H9 (cell line): Measurements from ENCODE around the gene TOGARAM2. TPM values are rescaled to one million over a fixed set of nuclear protein-coding genes. Genes with fewer than 3 reads are reported as not detected.

Experiments used
- DNase-seq: peaks from one replicate; pipeline ENCODE4 v3.0.0-alpha.2; 2017
- H2AFZ ChIP-seq: one replicate; pipeline ENCODE4 v1.6.1; 2013; ENCODE audit warnings: mild to moderate bottlenecking, low read length, control low read depth, moderate library complexity
- H2AK5ac ChIP-seq: 2 replicates; pipeline ENCODE4 v1.6.1; 2013; ENCODE audit warnings: low read length, control low read depth, mixed read lengths; ENCODE audit not compliant: insufficient read length
- H2BK120ac ChIP-seq: one replicate; pipeline ENCODE4 v1.6.1; 2013; ENCODE audit warnings: low read depth, mild to moderate bottlenecking, low read length, control low read depth, inconsistent platforms; ENCODE audit not compliant: poor library complexity, severe bottlenecking
- H2BK12ac ChIP-seq: 2 replicates; pipeline ENCODE4 v1.6.1; 2013; ENCODE audit warnings: low read length, control low read depth, mixed read lengths, low read depth; ENCODE audit not compliant: insufficient read length
- H2BK15ac ChIP-seq: 2 replicates; pipeline ENCODE4 v1.6.1; 2013; ENCODE audit warnings: low read depth, low read length, control low read depth
- H2BK20ac ChIP-seq: one replicate; pipeline ENCODE4 v1.6.1; 2013; ENCODE audit warnings: low read depth, mild to moderate bottlenecking, low read length, control low read depth, inconsistent platforms; ENCODE audit not compliant: poor library complexity, severe bottlenecking
- H2BK5ac ChIP-seq: 2 replicates; pipeline ENCODE4 v1.6.1; 2013; ENCODE audit warnings: low read length, control low read depth, mixed read lengths; ENCODE audit not compliant: insufficient read length
- H3K14ac ChIP-seq: 2 replicates; pipeline ENCODE4 v1.6.1; 2013; ENCODE audit warnings: low read length, control low read depth; ENCODE audit not compliant: insufficient read depth
- H3K18ac ChIP-seq: 2 replicates; pipeline ENCODE4 v1.6.1; 2013; ENCODE audit warnings: low read depth, mild to moderate bottlenecking, mixed read lengths, low read length, control low read depth; ENCODE audit not compliant: insufficient read length
- H3K23ac ChIP-seq: 2 replicates; pipeline ENCODE4 v1.6.1; 2013; ENCODE audit warnings: low read length, control low read depth, mixed read lengths, low read depth; ENCODE audit not compliant: insufficient read length
- H3K23me2 ChIP-seq: 2 replicates; pipeline ENCODE4 v1.6.1; 2013; ENCODE audit warnings: low read depth, mild to moderate bottlenecking, mixed read lengths, low read length, control low read depth; ENCODE audit not compliant: insufficient read length, poor library complexity, severe bottlenecking
- H3K27ac ChIP-seq: 2 replicates; pipeline ENCODE4 v1.5.1; 2013; ENCODE audit warnings: low read length, control low read depth, mixed read lengths, low read depth; ENCODE audit not compliant: insufficient read length
- H3K27me3 ChIP-seq: 2 replicates; pipeline ENCODE4 v1.6.1; 2013; ENCODE audit warnings: low read length, control low read depth, inconsistent platforms; ENCODE audit not compliant: insufficient read depth
- H3K4ac ChIP-seq: 2 replicates; pipeline ENCODE4 v1.6.1; 2013; ENCODE audit warnings: low read depth, mild to moderate bottlenecking, control low read depth, inconsistent platforms, low read length, moderate library complexity
- H3K4me1 ChIP-seq: 2 replicates; pipeline ENCODE4 v1.6.1; 2013; ENCODE audit warnings: low read length, control low read depth, inconsistent platforms; ENCODE audit not compliant: insufficient read depth
- H3K4me2 ChIP-seq: 2 replicates; pipeline ENCODE4 v1.6.1; 2013; ENCODE audit warnings: low read length, control low read depth, mixed read lengths; ENCODE audit not compliant: insufficient read length, insufficient read depth
- H3K56ac ChIP-seq: 2 replicates; pipeline ENCODE4 v1.6.1; 2013; ENCODE audit warnings: low read depth, mild to moderate bottlenecking, mixed read lengths, low read length, control low read depth; ENCODE audit not compliant: insufficient read length
- H3K79me1 ChIP-seq: 2 replicates; pipeline ENCODE4 v1.6.1; 2013; ENCODE audit warnings: low read depth, mild to moderate bottlenecking, moderate library complexity, low read length, control low read depth, inconsistent platforms; ENCODE audit not compliant: insufficient read depth, poor library complexity, severe bottlenecking
- H3K79me2 ChIP-seq: 2 replicates; pipeline ENCODE4 v1.6.1; 2013; ENCODE audit warnings: low read length, control low read depth, inconsistent platforms; ENCODE audit not compliant: insufficient read depth
- H3K9ac ChIP-seq: 2 replicates; pipeline ENCODE4 v1.6.1; 2013; ENCODE audit warnings: low read length, control low read depth, mixed read lengths; ENCODE audit not compliant: insufficient read length; ENCODE audit errors: extremely low read depth
- H3K9me3 ChIP-seq: one replicate; pipeline ENCODE4 v1.6.1; 2013; ENCODE audit warnings: low read depth, low read length, inconsistent platforms; ENCODE audit not compliant: control insufficient read depth
- H3T11ph ChIP-seq: one replicate; pipeline ENCODE4 v1.6.1; 2013; ENCODE audit warnings: mild to moderate bottlenecking, low read length, control low read depth, inconsistent platforms
- H4K20me1 ChIP-seq: one replicate; pipeline ENCODE4 v1.6.1; 2013; ENCODE audit not compliant: control insufficient read depth, insufficient read length, insufficient read depth
- H4K5ac ChIP-seq: 2 replicates; pipeline ENCODE4 v1.6.1; 2013; ENCODE audit warnings: low read depth, mild to moderate bottlenecking, mixed read lengths, low read length, control low read depth; ENCODE audit not compliant: insufficient read length
- H4K8ac ChIP-seq: replicated peaks from 2 replicates; pipeline ENCODE4 v1.6.1; 2013; ENCODE audit warnings: low read length, control low read depth, mixed read lengths, low read depth; ENCODE audit not compliant: insufficient read length
- H4K91ac ChIP-seq: 2 replicates; pipeline ENCODE4 v1.6.1; 2013; ENCODE audit warnings: low read depth, mild to moderate bottlenecking, moderate library complexity, mixed read lengths, low read length, control low read depth; ENCODE audit not compliant: insufficient read length
- H3K27ac Mint-ChIP-seq, 3 experiments: 2 replicates in 2 of 3; 3 replicates in 1 of 3; pipeline ENCODE4 v1.8.0; 2020 to 2021; ENCODE audit warnings: mixed read lengths in 3 of 3, mild to moderate bottlenecking in 1 of 3, moderate library complexity in 1 of 3
- H3K27me3 Mint-ChIP-seq: 2 replicates; pipeline ENCODE4 v1.8.0; 2021; ENCODE audit warnings: low read depth, mild to moderate bottlenecking, moderate library complexity, mixed read lengths
- H3K36me3 Mint-ChIP-seq, 3 experiments: 2 replicates in 2 of 3; 3 replicates in 1 of 3; pipeline ENCODE4 v1.8.0; 2020 to 2021; ENCODE audit warnings: low read depth in 3 of 3, mixed read lengths in 3 of 3; ENCODE audit not compliant: insufficient read depth in 1 of 3
- H3K4me1 Mint-ChIP-seq, 2 experiments: 2 replicates each; pipeline ENCODE4 v1.8.0; 2020; ENCODE audit warnings: mixed read lengths in 2 of 2
- H3K4me3 Mint-ChIP-seq, 2 experiments: 2 replicates in 1 of 2; 3 replicates in 1 of 2; pipeline ENCODE4 v1.8.0; 2020 to 2021; ENCODE audit warnings: mild to moderate bottlenecking in 2 of 2, mixed read lengths in 2 of 2, moderate library complexity in 1 of 2
- H3K9me3 Mint-ChIP-seq, 2 experiments: 2 replicates in 1 of 2; 3 replicates in 1 of 2; pipeline ENCODE4 v1.8.0; 2020; ENCODE audit warnings: mild to moderate bottlenecking in 2 of 2, mixed read lengths in 2 of 2, moderate library complexity in 1 of 2
- WGBS: extraction: QIAGEN DNeasy Blood & Tissue Kit; methylation state at CpG from one replicate; pipeline ENCODE4 v1.1.7; 2013; ENCODE audit warnings: missing lambda C conversion rate, low lambda C conversion rate, mixed read lengths; ENCODE audit not compliant: insufficient read length; ENCODE audit errors: extremely low coverage; 5-methylcytosine and 5-hydroxymethylcytosine counted together
- total RNA-seq: library from RNA; stranded (reverse); gene quantifications from 2 replicates; pipeline ENCODE4 v1.2.1, GENCODE V29; 2021
- TF ChIP-seq, protein P1 (sequence below): fragments of 200-600 bp; sonication (generic); conservative IDR thresholded peaks from 3 replicates; pipeline ENCODE4 v1.8.0; 2021; ENCODE audit warnings: antibody characterized with exemption, mild to moderate bottlenecking

Gene TOGARAM2
- total RNA-seq, 1 experiment from 2014 or later = 0.83 TPM

DNA sequence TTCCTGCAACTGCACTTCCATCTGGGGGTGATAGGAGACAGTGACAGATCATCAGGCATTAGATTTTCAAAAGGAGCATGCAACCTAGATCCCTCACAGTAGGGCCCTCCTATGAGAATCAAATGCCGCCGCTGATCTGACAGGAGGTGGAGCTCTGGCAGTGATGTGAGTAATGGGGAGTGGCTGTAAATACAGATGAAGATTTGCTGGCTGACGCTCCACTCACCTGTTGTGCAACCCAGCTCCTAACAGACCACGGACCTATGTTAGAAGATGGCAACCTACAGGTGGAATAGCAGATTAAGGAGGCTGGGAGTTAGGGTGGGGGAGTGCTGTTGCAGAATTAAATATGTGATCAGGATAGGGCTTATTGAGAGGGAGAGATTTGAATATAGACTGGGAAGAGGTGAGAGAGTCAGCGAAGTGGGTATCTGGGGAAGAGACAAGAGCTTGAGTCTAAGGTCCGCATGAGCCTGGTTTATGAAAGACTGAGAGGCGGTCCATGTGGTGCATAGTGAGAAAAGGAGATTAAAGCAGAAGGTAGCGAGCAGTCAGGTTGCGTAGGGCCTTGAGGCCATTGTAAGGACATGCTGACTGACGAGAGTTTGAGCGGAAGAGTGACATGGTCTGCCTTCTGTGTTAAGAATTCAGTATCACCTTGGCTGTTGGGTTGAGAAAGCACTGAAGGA lies 31.3 kb upstream of the TOGARAM2 start:
- H3K14ac ChIP-seq = no peak overlapping the region
- H3K4ac ChIP-seq = no peak overlapping the region
- H3T11ph ChIP-seq = no peak overlapping the region
- no peak overlapping the region for H4K8ac ChIP-seq
- no peak overlapping the region for H3K4me3 Mint-ChIP-seq
- H3K23ac ChIP-seq = no peak overlapping the region
- no peak overlapping the region for H2BK5ac ChIP-seq
- no peaks in the 10 kb centered on the region for H3K27me3 Mint-ChIP-seq
- TF ChIP-seq, protein P1, sequence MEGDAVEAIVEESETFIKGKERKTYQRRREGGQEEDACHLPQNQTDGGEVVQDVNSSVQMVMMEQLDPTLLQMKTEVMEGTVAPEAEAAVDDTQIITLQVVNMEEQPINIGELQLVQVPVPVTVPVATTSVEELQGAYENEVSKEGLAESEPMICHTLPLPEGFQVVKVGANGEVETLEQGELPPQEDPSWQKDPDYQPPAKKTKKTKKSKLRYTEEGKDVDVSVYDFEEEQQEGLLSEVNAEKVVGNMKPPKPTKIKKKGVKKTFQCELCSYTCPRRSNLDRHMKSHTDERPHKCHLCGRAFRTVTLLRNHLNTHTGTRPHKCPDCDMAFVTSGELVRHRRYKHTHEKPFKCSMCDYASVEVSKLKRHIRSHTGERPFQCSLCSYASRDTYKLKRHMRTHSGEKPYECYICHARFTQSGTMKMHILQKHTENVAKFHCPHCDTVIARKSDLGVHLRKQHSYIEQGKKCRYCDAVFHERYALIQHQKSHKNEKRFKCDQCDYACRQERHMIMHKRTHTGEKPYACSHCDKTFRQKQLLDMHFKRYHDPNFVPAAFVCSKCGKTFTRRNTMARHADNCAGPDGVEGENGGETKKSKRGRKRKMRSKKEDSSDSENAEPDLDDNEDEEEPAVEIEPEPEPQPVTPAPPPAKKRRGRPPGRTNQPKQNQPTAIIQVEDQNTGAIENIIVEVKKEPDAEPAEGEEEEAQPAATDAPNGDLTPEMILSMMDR = no peak
- no peak overlapping the region for H2BK20ac ChIP-seq
- H3K56ac ChIP-seq = no peak overlapping the region
- H3K79me2 ChIP-seq = no peaks in the 10 kb centered on the region
- H3K9ac ChIP-seq = no peak overlapping the region
- H2BK120ac ChIP-seq = no peak overlapping the region
- H3K9me3 Mint-ChIP-seq = peaks cover 17 to 26% of the 10 kb centered on the region in 2 experiments
- peaks cover 9% of the 10 kb centered on the region for H3K9me3 ChIP-seq
- H3K4me1 ChIP-seq = peaks cover 6% of the 10 kb centered on the region; the same call in 1 of the 2 replicates
- no peak overlapping the region for H2BK15ac ChIP-seq
- DNase-seq = peak; percentile 39
- no peak overlapping the region for H4K5ac ChIP-seq
- WGBS = no CpG with 5 or more reads among the region's 11 CpGs
- no peaks in the 10 kb centered on the region for H3K79me1 ChIP-seq
- no peak overlapping the region for H3K27ac ChIP-seq
- H2AFZ ChIP-seq = no peak overlapping the region
- H3K4me2 ChIP-seq = no peak overlapping the region
- peaks cover 18 to 20% of the 10 kb centered on the region in 2 experiments for H3K4me1 Mint-ChIP-seq
- no peak overlapping the region for H4K91ac ChIP-seq
- peaks cover 41 to 56% (median 51%) of the 10 kb centered on the region in 3 experiments for H3K36me3 Mint-ChIP-seq
- no peaks in the 10 kb centered on the region for H3K27me3 ChIP-seq
- H3K27ac Mint-ChIP-seq = peak overlapping the region in 1 of 3 experiments; percentile 17; a peak in 2 of 7 replicates
- no peak overlapping the region for H2BK12ac ChIP-seq
- no peak overlapping the region for H2AK5ac ChIP-seq
- H4K20me1 ChIP-seq = no peaks in the 10 kb centered on the region
- H3K18ac ChIP-seq = no peak overlapping the region
- H3K23me2 ChIP-seq = no peaks in the 10 kb centered on the region
